WTC11 (cell line): ENCODE measurements around the gene MX1.
A peak's percentile ranks its signal among the peaks of the same experiment; 100 is the strongest.

Experiments used
- ATF2 ChIP-seq: sonication (generic); formaldehyde crosslinking; IDR thresholded peaks from 2 replicates; pipeline ENCODE4 v1.8.1; 2022; ENCODE audit warnings: low read depth, missing genetic modification reagents, borderline replicate concordance
- CREB1 ChIP-seq: sonication (generic); formaldehyde crosslinking; IDR thresholded peaks from 2 replicates; pipeline ENCODE4 v1.8.0; 2023; ENCODE audit warnings: mild to moderate bottlenecking, missing genetic modification reagents
- CTCF ChIP-seq: fragments of 200-600 bp; IDR thresholded peaks from 2 replicates; pipeline ENCODE4 v1.8.0; 2022; ENCODE audit warnings: antibody characterized with exemption
- MAX ChIP-seq: sonication (generic); formaldehyde crosslinking; IDR thresholded peaks from 2 replicates; pipeline ENCODE4 v1.8.0; 2022; ENCODE audit warnings: mild to moderate bottlenecking, missing genetic modification reagents
- NR1H2 ChIP-seq: sonication (generic); formaldehyde crosslinking; IDR thresholded peaks from 2 replicates; pipeline ENCODE4 v1.9.0; 2021; ENCODE audit warnings: mild to moderate bottlenecking, moderate library complexity, missing genetic modification reagents
- ZNF671 ChIP-seq: fragments of 250-450 bp; sonication (Bioruptor Pico); IDR thresholded peaks from 2 replicates; pipeline ENCODE4 v1.8.0; 2021; ENCODE audit warnings: mild to moderate bottlenecking

- TF ChIP-seq CREB1, result 0 out of 2 replicates have a peak, but pooled peaks have one; percentile 46
- no peak for TF ChIP-seq CTCF
- TF ChIP-seq NR1H2 (CRISPR knock-in tag), result no peak
- TF ChIP-seq ATF2, result no peak
- no peak for TF ChIP-seq MAX (CRISPR knock-in tag)
- TF ChIP-seq ZNF671, result no peak
Observed at GRCh38 chr21:41425954-41426675, at the start of gene MX1.
